PC-3 (cell line): ENCODE measurements around the gene MAML2. TPM values are rescaled to one million over a fixed set of nuclear protein-coding genes. Genes with fewer than 3 reads are reported as not detected.

Source experiments
- ATAC-seq: fragments of 200-7000 bp; cut with Tn5 transposase; 2 replicates; pipeline ENCODE4 v1.9.1; 2020; ENCODE audit warnings: mild to moderate bottlenecking, moderate library complexity
- BruUV-seq: library from RNA; stranded (reverse); fragments of 400-500 nt; replicated peaks from 2 replicates; lab custom pipeline; 2021; lab: Mats Ljungman, UMichigan
- CTCF ChIA-PET: fragments of 300-600 bp; sonication (Branson Sonifier 250); formaldehyde crosslinking; loops from one replicate; lab custom pipeline; 2022; ENCODE audit warnings: antibody characterized with exemption; lab: Charles Lee
- POLR2A ChIA-PET: fragments of 300-600 bp; sonication (Branson Sonifier 250); formaldehyde crosslinking; loops from one replicate; lab custom pipeline; 2022; ENCODE audit warnings: antibody characterized with exemption; ENCODE audit not compliant: unreplicated experiment; lab: Charles Lee
- DNase-seq: peaks from one replicate; pipeline ENCODE4 v3.0.0-alpha.2; 2015
- H2AFZ ChIP-seq: fragments of 300-600 bp; sonication (generic); 2 replicates; pipeline ENCODE4 v1.6.0; 2016; ENCODE audit warnings: antibody characterized with exemption, low read length
- H3F3A ChIP-seq: fragments of 300-600 bp; sonication (generic); one replicate; pipeline ENCODE4 v1.6.0; 2017; ENCODE audit warnings: antibody characterized with exemption, low read length, control low read depth, mild to moderate bottlenecking; ENCODE audit not compliant: unreplicated experiment
- H3K27ac ChIP-seq: fragments of 300-600 bp; sonication (generic); 2 replicates; pipeline ENCODE4 v1.5.1; 2016; ENCODE audit warnings: mild to moderate bottlenecking, low read length
- H3K27me3 ChIP-seq: fragments of 300-600 bp; sonication (generic); 2 replicates; pipeline ENCODE4 v1.6.1; 2016; ENCODE audit warnings: low read length, mixed read lengths
- H3K36me3 ChIP-seq: fragments of 300-600 bp; sonication (generic); 2 replicates; pipeline ENCODE4 v1.6.1; 2016; ENCODE audit warnings: low read depth, mixed run types, low read length, mixed read lengths
- H3K4me1 ChIP-seq: fragments of 300-600 bp; sonication (generic); 2 replicates; pipeline ENCODE4 v1.5.1; 2016; ENCODE audit warnings: low read length; ENCODE audit not compliant: insufficient read depth
- H3K4me2 ChIP-seq: fragments of 300-600 bp; sonication (generic); 2 replicates; pipeline ENCODE4 v1.6.0; 2016; ENCODE audit warnings: low read length
- H3K4me3 ChIP-seq: fragments of 300-600 bp; sonication (generic); 2 replicates; pipeline ENCODE4 v1.5.1; 2016; ENCODE audit warnings: mild to moderate bottlenecking, low read length, mixed read lengths
- H3K79me2 ChIP-seq: fragments of 300-600 bp; sonication (generic); 2 replicates; pipeline ENCODE4 v1.6.1; 2017; ENCODE audit warnings: low read length, mixed read lengths
- H3K9ac ChIP-seq: fragments of 300-600 bp; sonication (generic); 2 replicates; pipeline ENCODE4 v1.6.0; 2016; ENCODE audit warnings: mild to moderate bottlenecking, low read length
- H3K9me2 ChIP-seq: fragments of 300-600 bp; sonication (generic); replicated peaks from 2 replicates; pipeline ENCODE4 v1.6.1; 2016; ENCODE audit warnings: mixed run types, low read length, mixed read lengths
- H3K9me3 ChIP-seq: fragments of 300-600 bp; sonication (generic); 2 replicates; pipeline ENCODE4 v1.6.1; 2016; ENCODE audit warnings: low read length, mixed read lengths
- H4K20me1 ChIP-seq: fragments of 300-600 bp; sonication (generic); 2 replicates; pipeline ENCODE4 v1.6.1; 2016; ENCODE audit warnings: low read length, mixed read lengths
- EZH2 ChIP-seq: fragments of 300-600 bp; sonication (generic); IDR thresholded peaks from one replicate; pipeline ENCODE4 v1.6.1; 2017; ENCODE audit warnings: antibody characterized with exemption, mild to moderate bottlenecking, low read length; ENCODE audit not compliant: unreplicated experiment
- EZH2phosphoT487 ChIP-seq: fragments of 300-600 bp; sonication (generic); IDR thresholded peaks from 2 replicates; pipeline ENCODE4 v1.6.1; 2018; ENCODE audit warnings: mild to moderate bottlenecking, antibody characterized with exemption, low read length, borderline replicate concordance
- intact Hi-C: fragments of 100-400 bp; cut with micrococcal nuclease; formaldehyde crosslinking; loops from 2 replicates; pipeline ENCODE4 v1.9.0; 2023
- total RNA-seq: library from RNA; depleted of rRNA; stranded (reverse); fragments of >200 nt; gene quantifications from 2 replicates; pipeline ENCODE4 v1.2.3, GENCODE V29; 2014
- TF ChIP-seq, protein P1 (sequence below): fragments of 300-600 bp; sonication (generic); conservative IDR thresholded peaks from 2 replicates; pipeline ENCODE4 v1.5.1; 2017; ENCODE audit warnings: antibody characterized with exemption, low read depth, mild to moderate bottlenecking, low read length

MAML2 gene
- total RNA-seq, 1 experiment from 2014 or later, result 10.9 TPM

DNA sequence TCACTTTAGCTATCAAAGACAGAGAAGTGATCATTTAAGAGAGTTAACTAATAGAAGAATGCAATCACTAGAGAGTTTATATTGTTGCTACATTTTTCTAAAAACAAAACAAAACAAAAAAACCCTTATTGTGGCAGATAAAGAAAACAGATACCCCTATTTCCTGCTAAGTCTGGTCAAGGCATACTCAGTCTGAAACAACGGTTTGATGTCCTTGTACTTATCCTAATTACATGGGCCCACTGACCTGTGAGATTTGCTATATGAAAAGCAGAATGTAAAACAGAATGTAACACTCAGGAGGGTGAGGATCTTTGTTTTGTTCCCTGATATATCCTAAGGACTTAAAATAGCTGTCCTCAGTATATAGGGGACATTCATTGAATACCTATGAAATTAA, 24.6 kb downstream of the MAML2 start:
- H3K36me3 ChIP-seq, result no peaks in the 10 kb centered on the region
- peaks cover 43% of the 10 kb centered on the region for H3K79me2 ChIP-seq
- H3K9ac ChIP-seq, result no peak overlapping the region
- no peak overlapping the region for H2AFZ ChIP-seq
- H3K27me3 ChIP-seq, result no peaks in the 10 kb centered on the region
- ChIA-PET CTCF (no interaction called here), POLR2A (no interaction called here)
- H3K27ac ChIP-seq, result no peak overlapping the region
- H3K9me2 ChIP-seq, result no peaks in the 10 kb centered on the region
- H3K4me3 ChIP-seq, result no peak overlapping the region
- H4K20me1 ChIP-seq, result no peaks in the 10 kb centered on the region
- H3K4me1 ChIP-seq, result peaks cover 27% of the 10 kb centered on the region
- no peaks in the 10 kb centered on the region for H3F3A ChIP-seq
- TF ChIP-seq, protein P1, sequence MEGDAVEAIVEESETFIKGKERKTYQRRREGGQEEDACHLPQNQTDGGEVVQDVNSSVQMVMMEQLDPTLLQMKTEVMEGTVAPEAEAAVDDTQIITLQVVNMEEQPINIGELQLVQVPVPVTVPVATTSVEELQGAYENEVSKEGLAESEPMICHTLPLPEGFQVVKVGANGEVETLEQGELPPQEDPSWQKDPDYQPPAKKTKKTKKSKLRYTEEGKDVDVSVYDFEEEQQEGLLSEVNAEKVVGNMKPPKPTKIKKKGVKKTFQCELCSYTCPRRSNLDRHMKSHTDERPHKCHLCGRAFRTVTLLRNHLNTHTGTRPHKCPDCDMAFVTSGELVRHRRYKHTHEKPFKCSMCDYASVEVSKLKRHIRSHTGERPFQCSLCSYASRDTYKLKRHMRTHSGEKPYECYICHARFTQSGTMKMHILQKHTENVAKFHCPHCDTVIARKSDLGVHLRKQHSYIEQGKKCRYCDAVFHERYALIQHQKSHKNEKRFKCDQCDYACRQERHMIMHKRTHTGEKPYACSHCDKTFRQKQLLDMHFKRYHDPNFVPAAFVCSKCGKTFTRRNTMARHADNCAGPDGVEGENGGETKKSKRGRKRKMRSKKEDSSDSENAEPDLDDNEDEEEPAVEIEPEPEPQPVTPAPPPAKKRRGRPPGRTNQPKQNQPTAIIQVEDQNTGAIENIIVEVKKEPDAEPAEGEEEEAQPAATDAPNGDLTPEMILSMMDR, result no peak
- TF ChIP-seq EZH2 (no peak), EZH2phosphoT487 (no peak)
- intact Hi-C loops, result no loop called here
- no peak overlapping the region for H3K4me2 ChIP-seq
- no TSS peak for BruUV-seq
- no peaks in the 10 kb centered on the region for H3K9me3 ChIP-seq
- ATAC-seq (no peak), DNase-seq (no peak)

DNA sequence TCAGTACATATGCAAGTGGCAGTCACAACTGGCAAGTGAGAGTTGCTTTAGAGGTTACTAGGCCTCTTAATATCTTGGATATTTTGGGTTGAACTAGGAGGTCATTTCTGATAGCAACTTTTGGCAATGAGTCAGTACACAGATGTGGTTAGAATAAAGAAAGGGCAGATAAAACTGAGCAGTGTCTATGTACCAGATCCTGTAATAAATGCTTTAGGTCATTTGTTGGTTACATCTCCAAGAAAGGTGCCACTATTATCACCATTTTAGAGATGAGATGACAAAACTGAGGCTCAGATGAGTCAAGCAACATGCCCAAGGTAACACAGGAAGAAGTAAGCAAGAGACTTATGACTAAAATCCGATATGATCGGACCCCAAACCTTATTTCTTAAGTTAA, 25.0 kb downstream of the MAML2 start:
- BruUV-seq, result no TSS peak
- no peak overlapping the region for H3K27ac ChIP-seq
- H3K9me2 ChIP-seq, result no peaks in the 10 kb centered on the region
- no peak overlapping the region for H3K4me2 ChIP-seq
- H3K9me3 ChIP-seq, result no peaks in the 10 kb centered on the region
- H3K79me2 ChIP-seq, result peaks cover 47% of the 10 kb centered on the region
- no peak overlapping the region for H3K4me3 ChIP-seq
- ATAC-seq, result no peak
- intact Hi-C loops, result no loop called here
- H3K36me3 ChIP-seq, result no peaks in the 10 kb centered on the region
- DNase-seq, result no peak
- peaks cover 31% of the 10 kb centered on the region for H3K4me1 ChIP-seq
- ChIA-PET CTCF (interaction anchor here (0.8 kb wide), 1 partner anchor 26 kb away, joined by 3 read pairs; no protein-coding TSS in a partner anchor), POLR2A (no interaction called here)
- H3K27me3 ChIP-seq, result no peaks in the 10 kb centered on the region
- no peak for TF ChIP-seq EZH2phosphoT487
- TF ChIP-seq EZH2, result no peak
- TF ChIP-seq, protein P1, result no peak
- no peak overlapping the region for H3K9ac ChIP-seq
- no peaks in the 10 kb centered on the region for H4K20me1 ChIP-seq
- no peak overlapping the region for H2AFZ ChIP-seq
- H3F3A ChIP-seq, result no peaks in the 10 kb centered on the region

DNA sequence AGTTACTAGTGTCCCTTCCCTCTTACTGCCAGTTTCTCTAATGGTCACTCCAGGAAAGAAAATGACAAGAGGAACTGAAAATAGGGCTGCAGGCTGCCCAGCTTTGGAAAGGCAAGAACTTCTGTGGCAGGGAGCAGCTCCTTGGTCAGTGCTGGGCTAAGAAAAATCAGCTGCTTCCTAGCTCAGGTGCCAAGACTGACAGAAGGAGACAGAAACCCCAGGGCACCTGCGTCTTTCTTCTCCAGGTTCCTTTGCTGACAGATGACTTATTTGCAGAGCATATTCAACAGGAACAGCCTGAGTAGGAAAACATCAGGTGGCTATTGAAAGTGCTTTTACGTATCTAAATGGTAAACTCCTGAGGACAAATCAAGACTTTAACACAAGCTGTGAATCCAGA, 25.4 kb downstream of the MAML2 start:
- ATAC-seq (no peak), DNase-seq (no peak)
- no peak overlapping the region for H3K27ac ChIP-seq
- intact Hi-C loops, result no loop called here
- no peaks in the 10 kb centered on the region for H3K27me3 ChIP-seq
- H3K9me3 ChIP-seq, result no peaks in the 10 kb centered on the region
- peaks cover 35% of the 10 kb centered on the region for H3K4me1 ChIP-seq
- no peak overlapping the region for H3K9ac ChIP-seq
- no peaks in the 10 kb centered on the region for H3F3A ChIP-seq
- POLR2A ChIA-PET, result no interaction called here
- H3K79me2 ChIP-seq, result peaks cover 51% of the 10 kb centered on the region
- H3K9me2 ChIP-seq, result no peaks in the 10 kb centered on the region
- TF ChIP-seq EZH2phosphoT487 (no peak), EZH2 (no peak)
- TF ChIP-seq, protein P1, result no peak
- no peaks in the 10 kb centered on the region for H4K20me1 ChIP-seq
- CTCF ChIA-PET, result interaction anchor here (0.8 kb wide), 1 partner anchor 26 kb away, joined by 3 read pairs; no protein-coding TSS in a partner anchor
- no peak overlapping the region for H2AFZ ChIP-seq
- no peak overlapping the region for H3K4me3 ChIP-seq
- BruUV-seq, result no TSS peak
- H3K4me2 ChIP-seq, result no peak overlapping the region
- no peaks in the 10 kb centered on the region for H3K36me3 ChIP-seq
